ENCODE results near the gene SASH1. TPM values are rescaled to one million over a fixed set of nuclear protein-coding genes. Genes with fewer than 3 reads are reported as not detected.

The SASH1 gene
- total and polyA plus RNA-seq, 9 of the 15 experiments (the other 6 are each of a cell fraction or from before 2014, with no cell fraction given), result 0.35 to 3.5 (median 1.6) TPM

- peaks cover 0 to 9% of the 10 kb centered on the region in 2 experiments; a peak in 2 of 5 replicates for H3K27me3 ChIP-seq (ENCODE audit: control insufficient read depth in 2 of 2, insufficient read depth in 2 of 2, low read length in 2 of 2)
- no peaks in the 10 kb centered on the region for H3K9me3 ChIP-seq (replicated peaks; ENCODE audit: control insufficient read depth, insufficient read depth, low read depth, low read length)
- FAIRE-seq (no peak), ATAC-seq (no peak), DNase-seq (ENCODE audit: extremely low read depth in 1 of 4, low spot score in 3 of 4) (no peak)
- WGBS (ENCODE audit: insufficient coverage, low coverage, missing lambda C conversion rate), result 2% methylated on average over 16 of the region's 16 CpGs
- no peaks in the 10 kb centered on the region for H3K9me1 ChIP-seq (ENCODE audit: control insufficient read depth, insufficient read depth, low read length)
- no peak overlapping the region for H3K27ac ChIP-seq (ENCODE audit: extremely low read depth, low read depth, low read length)
- H3K9ac ChIP-seq (ENCODE audit: insufficient read depth in 1 of 2, low read depth in 2 of 2, low read length in 2 of 2), result no peak overlapping the region
- no peak overlapping the region for H3K4me3 ChIP-seq
- no peaks in the 10 kb centered on the region for H4K20me1 ChIP-seq (replicated peaks; ENCODE audit: control insufficient read depth, insufficient read depth, low read length)
- in situ Hi-C loops (cut with MboI), result no loop called here
- BruUV-seq (replicated peaks), result no TSS peak
- H3K4me2 ChIP-seq (ENCODE audit: insufficient read depth, low read length), result no peak overlapping the region
- intact Hi-C loops (cut with micrococcal nuclease), result no loop called here
- no peaks in the 10 kb centered on the region for H3K36me3 ChIP-seq (ENCODE audit: control insufficient read depth, insufficient read depth, low read length)
- ChIA-PET CTCF (ENCODE audit: low intra/inter-chr PET ratio) (no interaction called here), POLR2A (no interaction called here)
- no peaks in the 10 kb centered on the region for H3K79me2 ChIP-seq (ENCODE audit: control insufficient read depth, insufficient read depth, low read length)
- peak overlapping the region; percentile 9; the same call in 1 of the 2 replicates for H2AFZ ChIP-seq (ENCODE audit: low read depth, low read length)
- no peaks in the 10 kb centered on the region for H3K4me1 ChIP-seq (replicated peaks in 1 of 2; ENCODE audit: control insufficient read depth in 2 of 2, insufficient read depth in 2 of 2, low read length in 2 of 2)
- TF ChIP-seq TAF1 (IDR thresholded peaks at IDR 0.05; ENCODE audit: control insufficient read depth, extremely low read depth, insufficient read depth, low read length, severe bottlenecking) (no peak), STAT5B (CRISPR knock-in tag; IDR thresholded peaks at IDR 0.05) (no peak), NCOA6 (IDR thresholded peaks at IDR 0.05) (no peak), ZSCAN29 (IDR thresholded peaks at IDR 0.05) (no peak), ELF1 (tag; IDR thresholded peaks at IDR 0.05) (no peak), ZNF644 (tag; IDR thresholded peaks at IDR 0.05; ENCODE audit: low read depth) (no peak), CBX8 (IDR thresholded peaks at IDR 0.05; ENCODE audit: borderline replicate concordance, extremely low read depth, low read depth, low read length, poor library complexity, severe bottlenecking) (no peak), KDM2B (CRISPR knock-in tag; IDR thresholded peaks at IDR 0.05) (no peak), CCAR2 (IDR thresholded peaks at IDR 0.05; ENCODE audit: low read depth, low read length) (no peak)
- TF ChIP-seq, protein P1, sequence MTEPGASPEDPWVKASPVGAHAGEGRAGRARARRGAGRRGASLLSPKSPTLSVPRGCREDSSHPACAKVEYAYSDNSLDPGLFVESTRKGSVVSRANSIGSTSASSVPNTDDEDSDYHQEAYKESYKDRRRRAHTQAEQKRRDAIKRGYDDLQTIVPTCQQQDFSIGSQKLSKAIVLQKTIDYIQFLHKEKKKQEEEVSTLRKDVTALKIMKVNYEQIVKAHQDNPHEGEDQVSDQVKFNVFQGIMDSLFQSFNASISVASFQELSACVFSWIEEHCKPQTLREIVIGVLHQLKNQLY (CRISPR knock-in tag; conservative IDR thresholded peaks at IDR 0.05), result no peak
- TF ChIP-seq, protein P2, sequence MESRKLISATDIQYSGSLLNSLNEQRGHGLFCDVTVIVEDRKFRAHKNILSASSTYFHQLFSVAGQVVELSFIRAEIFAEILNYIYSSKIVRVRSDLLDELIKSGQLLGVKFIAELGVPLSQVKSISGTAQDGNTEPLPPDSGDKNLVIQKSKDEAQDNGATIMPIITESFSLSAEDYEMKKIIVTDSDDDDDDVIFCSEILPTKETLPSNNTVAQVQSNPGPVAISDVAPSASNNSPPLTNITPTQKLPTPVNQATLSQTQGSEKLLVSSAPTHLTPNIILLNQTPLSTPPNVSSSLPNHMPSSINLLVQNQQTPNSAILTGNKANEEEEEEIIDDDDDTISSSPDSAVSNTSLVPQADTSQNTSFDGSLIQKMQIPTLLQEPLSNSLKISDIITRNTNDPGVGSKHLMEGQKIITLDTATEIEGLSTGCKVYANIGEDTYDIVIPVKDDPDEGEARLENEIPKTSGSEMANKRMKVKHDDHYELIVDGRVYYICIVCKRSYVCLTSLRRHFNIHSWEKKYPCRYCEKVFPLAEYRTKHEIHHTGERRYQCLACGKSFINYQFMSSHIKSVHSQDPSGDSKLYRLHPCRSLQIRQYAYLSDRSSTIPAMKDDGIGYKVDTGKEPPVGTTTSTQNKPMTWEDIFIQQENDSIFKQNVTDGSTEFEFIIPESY (CRISPR knock-in tag; IDR thresholded peaks at IDR 0.05), result no peak
Measured at GRCh38 chr6:148593130-148593812, 250.6 kb downstream of the SASH1 start.
